HG03159 (cell line): ENCODE measurements around the gene CDH22.

Experiments used
- ATAC-seq: cut with Tn5 transposase; IDR thresholded peaks from one replicate; pipeline ENCODE4 v1.9.1; 2021; ENCODE audit warnings: mild to moderate bottlenecking, moderate library complexity; ENCODE audit not compliant: unreplicated experiment

Gene CDH22

GRCh38 chr20:46302106-46302505 is 6.2 kb downstream of the CDH22 start:
- ATAC-seq = no peak

DNA sequence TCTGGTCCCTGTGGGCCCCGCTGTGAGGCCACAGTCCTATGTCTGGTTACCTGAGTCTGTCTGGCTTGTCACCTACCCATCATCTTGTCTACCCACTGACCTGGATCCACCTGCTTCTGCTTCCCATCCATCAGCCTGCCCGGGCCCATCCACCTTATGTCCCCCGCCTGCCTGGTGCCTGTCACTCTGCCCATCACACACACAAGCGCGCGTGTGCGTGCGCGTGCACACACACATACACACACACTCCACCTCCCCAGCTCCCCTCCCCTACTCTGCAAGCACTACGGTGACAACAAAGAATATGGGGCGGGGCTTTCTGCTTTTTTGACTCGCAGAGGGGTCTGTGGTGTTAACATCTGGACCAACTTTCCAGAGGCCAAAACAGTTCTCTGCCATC is 8.0 kb downstream of the CDH22 start:
- ATAC-seq = no peak

GRCh38 chr20:46299078-46299477 is 9.2 kb downstream of the CDH22 start:
- ATAC-seq = no peak

- no peak for ATAC-seq
These were observed 9.9 kb downstream of the CDH22 start for GRCh38 chr20:46298374-46298773.

GRCh38 chr20:46296526-46297250 is 11.6 kb downstream of the CDH22 start:
- ATAC-seq = no peak

DNA sequence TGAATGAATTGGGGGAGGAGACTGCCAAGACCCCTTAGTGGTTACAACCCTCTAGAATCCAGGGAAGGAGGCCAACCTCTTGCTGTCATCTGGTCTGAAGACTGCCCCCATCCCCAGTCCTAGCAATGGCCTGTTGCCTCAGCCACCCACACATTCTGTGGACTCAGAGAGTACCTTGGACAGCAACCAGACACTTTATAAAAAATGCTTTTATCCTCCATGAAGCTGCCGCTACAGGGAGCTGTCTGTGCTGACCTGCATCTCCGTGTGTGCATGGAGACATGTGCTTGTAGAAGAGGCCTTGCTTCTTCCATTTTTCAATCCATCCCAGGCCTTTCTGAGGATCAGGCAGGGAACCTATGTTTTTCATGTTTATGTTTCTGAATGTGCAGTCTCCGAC is 15.2 kb downstream of the CDH22 start:
- no peak for ATAC-seq

DNA sequence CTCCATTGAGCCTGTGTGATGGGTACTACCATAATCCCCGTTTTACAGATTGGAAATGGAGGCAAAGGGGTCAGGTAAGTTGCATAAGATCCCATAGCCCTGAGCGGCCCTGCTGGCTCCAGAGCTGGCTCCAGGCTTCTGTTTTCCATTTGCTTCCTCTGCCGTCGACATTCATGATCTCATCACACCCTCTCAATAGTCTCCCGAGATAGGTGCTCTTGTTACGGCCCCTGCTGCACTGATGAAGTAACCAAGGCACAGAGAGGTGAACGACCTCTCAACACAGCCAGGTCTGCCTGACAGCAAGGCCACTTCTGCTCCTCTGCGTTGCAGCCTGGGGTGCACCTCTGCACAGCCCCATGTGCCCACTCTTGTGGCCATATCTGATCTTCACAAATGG is 16.9 kb downstream of the CDH22 start:
- no peak for ATAC-seq

DNA sequence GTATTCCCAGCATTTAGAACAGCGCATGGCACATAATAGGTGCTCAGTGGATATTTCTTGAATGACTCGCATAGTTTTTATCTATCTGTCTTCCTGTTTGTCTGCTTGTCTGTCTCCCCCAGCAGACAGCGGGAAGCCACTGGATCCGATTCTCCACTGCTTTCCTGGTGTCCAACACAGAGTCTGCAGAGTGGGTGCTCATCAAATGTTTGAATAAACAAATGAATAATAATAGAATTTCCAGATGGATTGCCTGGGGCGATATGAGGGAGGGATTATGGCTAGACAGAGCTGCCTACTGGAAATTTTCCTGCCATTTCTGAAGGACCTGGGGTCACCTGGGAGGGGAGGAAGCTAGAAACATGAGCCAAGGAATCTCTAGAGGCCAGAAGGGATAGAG is 18.9 kb downstream of the CDH22 start:
- no peak for ATAC-seq

DNA sequence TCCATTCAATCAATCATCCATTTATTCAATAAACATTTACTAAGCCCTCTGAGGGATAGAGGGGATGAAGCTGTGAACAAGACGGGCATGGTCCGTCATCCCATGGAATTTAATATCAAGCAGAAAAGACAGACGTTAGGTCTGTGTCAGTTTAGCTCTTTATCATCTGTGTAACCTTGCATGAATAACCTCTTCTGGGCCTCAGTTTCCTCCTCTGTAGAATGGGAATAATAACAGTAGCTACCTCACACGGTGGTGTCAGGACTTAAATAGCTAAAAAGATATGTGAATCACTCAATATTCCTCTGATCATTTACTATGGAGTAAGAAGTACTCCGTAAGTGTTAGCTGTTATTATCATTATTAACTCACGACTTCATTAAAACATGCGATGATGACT is 21.3 kb downstream of the CDH22 start:
- ATAC-seq = no peak

GRCh38 chr20:46286382-46286781 is 21.9 kb downstream of the CDH22 start:
- no peak for ATAC-seq

GRCh38 chr20:46285740-46286139 is 22.6 kb downstream of the CDH22 start:
- no peak for ATAC-seq

DNA sequence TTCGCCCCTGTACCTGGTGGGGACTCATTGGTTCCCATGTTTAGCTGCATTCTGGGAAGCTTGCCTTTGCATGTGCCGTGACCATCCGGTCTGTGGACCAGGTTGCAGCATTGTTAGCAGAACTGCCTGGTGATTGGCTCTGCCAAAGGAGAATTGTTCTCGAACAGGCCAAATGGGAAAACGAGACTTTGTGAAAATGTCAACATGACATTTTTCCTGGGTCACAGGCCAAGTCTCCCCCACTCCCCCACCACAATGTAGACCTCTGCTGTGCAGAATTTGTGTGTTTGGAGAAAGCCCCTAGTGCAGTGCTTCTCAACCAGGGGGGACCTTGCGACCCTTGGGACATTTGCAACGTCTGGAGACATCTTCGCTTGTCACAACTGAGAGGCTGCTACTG is 23.2 kb downstream of the CDH22 start:
- no peak for ATAC-seq

DNA sequence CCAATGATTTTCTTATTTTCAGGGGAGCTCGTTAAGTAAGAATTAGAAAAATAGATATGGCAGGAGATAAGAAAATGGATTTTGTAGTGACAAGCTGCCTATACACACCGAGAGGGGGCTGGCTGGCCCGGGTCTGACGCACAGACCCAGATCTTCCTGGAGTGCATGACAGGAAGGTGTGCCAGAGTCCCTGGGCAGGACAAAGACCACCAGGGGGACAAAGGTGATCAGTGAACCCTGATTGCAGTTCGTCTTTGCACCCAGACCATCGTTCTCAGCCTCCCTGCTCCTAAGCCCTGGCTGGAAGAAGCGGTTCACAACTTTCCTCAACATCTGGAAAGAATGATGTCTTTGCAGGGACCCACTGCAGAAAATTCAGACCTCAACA is 24.3 kb downstream of the CDH22 start:
- no peak for ATAC-seq

DNA sequence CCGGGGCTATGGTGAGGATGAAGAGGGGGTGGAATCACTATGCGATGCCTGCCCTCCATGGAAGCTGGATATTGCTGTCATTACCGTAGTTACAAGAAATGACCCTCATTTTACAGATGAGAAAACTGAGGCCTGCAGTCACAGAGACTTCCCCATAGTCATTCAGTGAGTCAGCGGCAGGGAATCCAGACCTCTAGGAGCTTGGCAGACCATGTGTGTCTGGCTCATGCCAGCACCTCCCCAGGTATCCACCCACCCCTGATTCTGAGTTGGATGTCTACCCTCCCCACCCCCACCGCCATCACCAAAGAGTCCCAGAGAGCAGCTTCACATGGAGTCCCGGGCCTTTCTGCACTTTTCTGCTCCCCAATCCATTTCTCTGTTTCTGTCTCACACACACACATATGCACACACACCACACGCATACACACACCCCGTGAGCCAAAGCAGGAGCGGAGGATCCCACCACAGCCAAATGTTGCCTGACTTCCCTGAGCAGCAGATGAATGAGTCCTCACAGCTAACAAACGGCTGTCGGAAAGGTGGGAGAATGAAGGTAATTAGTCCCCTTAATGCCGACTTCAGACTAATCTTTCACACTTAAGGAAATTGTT is 24.8 kb downstream of the CDH22 start:
- no peak for ATAC-seq

DNA sequence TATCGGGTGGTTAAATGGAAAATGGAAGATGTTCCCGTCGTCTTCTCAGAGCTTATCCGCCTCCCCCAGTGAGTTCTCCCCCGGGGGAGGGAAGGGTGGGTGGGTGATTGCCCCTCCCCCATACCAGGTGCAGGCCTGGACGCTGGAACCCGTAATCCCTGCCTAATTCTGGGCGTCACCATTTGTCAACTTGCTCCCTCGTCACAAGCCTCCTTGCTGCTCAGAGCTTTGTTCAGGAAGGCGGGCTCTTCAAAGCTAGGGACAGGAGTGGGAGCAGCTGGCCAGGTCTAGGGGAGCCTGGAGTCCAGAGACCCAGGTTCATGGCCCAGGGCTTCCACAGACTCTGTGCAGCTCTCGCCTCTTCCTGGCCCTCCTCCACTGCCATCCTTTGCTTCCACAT is 25.6 kb downstream of the CDH22 start:
- ATAC-seq = no peak

DNA sequence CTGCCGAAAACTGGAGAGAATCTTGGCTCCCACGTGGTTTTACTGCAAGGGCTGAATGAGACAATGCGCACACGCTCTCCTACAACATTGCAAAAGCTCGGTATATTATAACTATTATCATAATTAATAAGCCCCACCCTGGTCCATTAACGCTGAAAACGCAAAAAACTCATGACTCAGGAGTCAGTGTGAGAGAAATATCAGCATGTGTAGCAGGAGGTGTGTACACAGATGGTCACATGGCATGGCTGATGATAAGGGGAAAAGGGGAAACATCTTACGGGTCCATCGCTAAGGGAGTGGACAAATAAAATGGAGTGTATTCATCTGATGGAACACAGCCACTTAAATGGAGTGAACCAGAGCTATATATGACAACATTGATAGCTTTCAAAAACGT is 29.2 kb downstream of the CDH22 start:
- ATAC-seq = no peak

DNA sequence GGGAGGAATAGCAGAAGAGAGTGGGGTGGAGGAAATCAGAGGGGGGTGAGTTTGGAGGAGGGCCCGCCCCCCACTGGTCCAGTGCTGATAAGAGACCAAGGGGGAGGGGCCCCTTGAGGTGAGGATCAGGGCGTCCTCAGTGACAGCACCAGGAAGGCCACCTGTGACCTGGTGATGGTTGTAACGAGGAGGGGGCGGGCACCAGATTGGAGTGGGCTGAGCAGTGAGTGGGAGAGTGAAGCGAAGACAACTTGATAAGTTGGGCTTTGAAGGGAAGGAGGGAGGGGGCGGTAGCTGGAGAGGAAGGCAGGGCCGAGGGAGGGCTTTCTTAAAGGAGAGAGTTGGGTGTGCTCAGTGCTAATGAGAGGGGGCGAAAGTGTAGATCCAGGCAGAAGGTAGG is 30.7 kb downstream of the CDH22 start:
- no peak for ATAC-seq

DNA sequence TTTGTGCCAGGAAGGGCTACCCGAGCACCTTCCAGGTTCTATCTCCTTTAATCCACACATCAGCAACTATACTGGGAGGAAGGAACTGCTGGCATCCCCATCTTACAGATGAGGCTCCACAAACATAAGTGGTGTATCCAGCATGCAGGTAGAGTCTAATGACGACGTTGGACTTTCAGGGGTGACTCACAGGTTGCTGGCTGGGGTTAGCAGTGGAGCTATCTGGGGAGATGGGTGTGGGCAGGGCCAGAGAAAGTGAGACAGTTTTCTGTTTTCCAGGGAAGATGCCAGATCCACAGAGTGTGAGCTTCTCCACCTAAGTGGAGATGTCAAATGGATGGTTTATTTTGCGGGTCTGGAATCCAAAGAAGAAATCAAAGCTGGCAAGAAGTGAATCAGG is 31.8 kb downstream of the CDH22 start:
- no peak for ATAC-seq

- no peak for ATAC-seq
These were observed 33.2 kb downstream of the CDH22 start for GRCh38 chr20:46275091-46275490.

- no peak for ATAC-seq
These were observed 34.6 kb downstream of the CDH22 start for GRCh38 chr20:46273717-46274116.

- ATAC-seq = no peak
These were observed 35.8 kb downstream of the CDH22 start for GRCh38 chr20:46272389-46273047.

GRCh38 chr20:46270977-46271744 is 37.1 kb downstream of the CDH22 start:
- no peak for ATAC-seq
